ENCODE data around the gene NBEAL2.

Gene NBEAL2

GRCh38 chr3:47013231-47013630, 33.8 kb downstream of the NBEAL2 start:
- peaks cover 6% of the 10 kb centered on the region; the same call in 1 of the 2 replicates for H3K4me1 ChIP-seq (ENCODE audit: control insufficient read depth, insufficient read depth, low read length)
- H3K27me3 ChIP-seq (ENCODE audit: control insufficient read depth, insufficient read depth, low read length): no peaks in the 10 kb centered on the region
- H3K36me3 ChIP-seq (ENCODE audit: control insufficient read depth, insufficient read depth, low read length): no peaks in the 10 kb centered on the region; the same call in 1 of the 2 replicates

GRCh38 chr3:47014036-47014435, 34.6 kb downstream of the NBEAL2 start:
- Histone ChIP-seq H3K4me1 (ENCODE audit: control insufficient read depth, insufficient read depth, low read length) (peaks cover 5% of the 10 kb centered on the region; the same call in 1 of the 2 replicates), H3K9me3 (ENCODE audit: control insufficient read depth, insufficient read depth, low read length) (no peaks in the 10 kb centered on the region), H3K4me3 (ENCODE audit: low read length) (no peak overlapping the region), H3K36me3 (ENCODE audit: control insufficient read depth, insufficient read depth, low read length) (no peaks in the 10 kb centered on the region; the same call in 1 of the 2 replicates), H3K27ac (ENCODE audit: low read length) (no peak overlapping the region), H3K27me3 (ENCODE audit: control insufficient read depth, insufficient read depth, low read length) (no peaks in the 10 kb centered on the region)
- DNase-seq (ENCODE audit: low read depth, low spot score): no peak

More at GRCh38 chr3:47013231-47013630, 33.8 kb downstream of the NBEAL2 start:
- WGBS (ENCODE audit: insufficient coverage, insufficient read length): no CpG with 5 or more reads among the region's 3 CpGs
- Histone ChIP-seq H3K9me3 (ENCODE audit: control insufficient read depth, insufficient read depth, low read length) (no peaks in the 10 kb centered on the region), H3K4me3 (ENCODE audit: low read length) (no peak overlapping the region), H3K27ac (ENCODE audit: low read length) (no peak overlapping the region)
- DNase-seq (ENCODE audit: low read depth, low spot score): no peak

GRCh38 chr3:47015151-47015550, 35.7 kb downstream of the NBEAL2 start:
- peaks cover 4% of the 10 kb centered on the region; the same call in 1 of the 2 replicates for H3K36me3 ChIP-seq (ENCODE audit: control insufficient read depth, insufficient read depth, low read length)

GRCh38 chr3:47016086-47016933, 36.8 kb downstream of the NBEAL2 start:
- no peak for DNase-seq (ENCODE audit: low read depth, low spot score)
- no CpG with 5 or more reads among the region's 4 CpGs for WGBS (ENCODE audit: insufficient coverage, insufficient read length)
- Histone ChIP-seq H3K4me3 (ENCODE audit: low read length) (no peak overlapping the region), H3K27me3 (ENCODE audit: control insufficient read depth, insufficient read depth, low read length) (no peaks in the 10 kb centered on the region), H3K4me1 (ENCODE audit: control insufficient read depth, insufficient read depth, low read length) (no peaks in the 10 kb centered on the region), H3K36me3 (ENCODE audit: control insufficient read depth, insufficient read depth, low read length) (peaks cover 4% of the 10 kb centered on the region; the same call in 1 of the 2 replicates), H3K27ac (ENCODE audit: low read length) (no peak overlapping the region), H3K9me3 (ENCODE audit: control insufficient read depth, insufficient read depth, low read length) (no peaks in the 10 kb centered on the region)

More at GRCh38 chr3:47015151-47015550, 35.7 kb downstream of the NBEAL2 start:
- no peak for DNase-seq (ENCODE audit: low read depth, low spot score)
- Histone ChIP-seq H3K9me3 (ENCODE audit: control insufficient read depth, insufficient read depth, low read length) (no peaks in the 10 kb centered on the region), H3K4me1 (ENCODE audit: control insufficient read depth, insufficient read depth, low read length) (peaks cover 3% of the 10 kb centered on the region; the same call in 1 of the 2 replicates), H3K27me3 (ENCODE audit: control insufficient read depth, insufficient read depth, low read length) (no peaks in the 10 kb centered on the region), H3K4me3 (ENCODE audit: low read length) (no peak overlapping the region), H3K27ac (ENCODE audit: low read length) (no peak overlapping the region)

GRCh38 chr3:47016934-47017435, 37.5 kb downstream of the NBEAL2 start:
- DNase-seq (ENCODE audit: low read depth, low spot score): no peak
- no peaks in the 10 kb centered on the region for H3K27me3 ChIP-seq (ENCODE audit: control insufficient read depth, insufficient read depth, low read length)
- H3K9me3 ChIP-seq (ENCODE audit: control insufficient read depth, insufficient read depth, low read length): no peaks in the 10 kb centered on the region
- no peak overlapping the region for H3K27ac ChIP-seq (ENCODE audit: low read length)
- no peaks in the 10 kb centered on the region for H3K4me1 ChIP-seq (ENCODE audit: control insufficient read depth, insufficient read depth, low read length)
- no peak overlapping the region for H3K4me3 ChIP-seq (ENCODE audit: low read length)
- H3K36me3 ChIP-seq (ENCODE audit: control insufficient read depth, insufficient read depth, low read length): peaks cover 4% of the 10 kb centered on the region; the same call in 1 of the 2 replicates
- no CpG with 5 or more reads among the region's 1 CpG for WGBS (ENCODE audit: insufficient coverage, insufficient read length)

- peaks cover 4% of the 10 kb centered on the region; the same call in 1 of the 2 replicates for H3K36me3 ChIP-seq (ENCODE audit: control insufficient read depth, insufficient read depth, low read length)
- WGBS (ENCODE audit: insufficient coverage, insufficient read length): no CpG with 5 or more reads among the region's 6 CpGs
- no peak for DNase-seq (ENCODE audit: low read depth, low spot score)
- H3K9me3 ChIP-seq (ENCODE audit: control insufficient read depth, insufficient read depth, low read length): no peaks in the 10 kb centered on the region
- H3K27ac ChIP-seq (ENCODE audit: low read length): no peak overlapping the region
- H3K4me3 ChIP-seq (ENCODE audit: low read length): no peak overlapping the region
- H3K4me1 ChIP-seq (ENCODE audit: control insufficient read depth, insufficient read depth, low read length): no peaks in the 10 kb centered on the region
- no peaks in the 10 kb centered on the region for H3K27me3 ChIP-seq (ENCODE audit: control insufficient read depth, insufficient read depth, low read length)
Observed at GRCh38 chr3:47017504-47018268, 38.2 kb downstream of the NBEAL2 start.

- Histone ChIP-seq H3K27me3 (ENCODE audit: control insufficient read depth, insufficient read depth, low read length) (no peaks in the 10 kb centered on the region), H3K9me3 (ENCODE audit: control insufficient read depth, insufficient read depth, low read length) (no peaks in the 10 kb centered on the region), H3K4me3 (ENCODE audit: low read length) (no peak overlapping the region), H3K36me3 (ENCODE audit: control insufficient read depth, insufficient read depth, low read length) (peaks cover 4% of the 10 kb centered on the region; the same call in 1 of the 2 replicates), H3K27ac (ENCODE audit: low read length) (no peak overlapping the region), H3K4me1 (ENCODE audit: control insufficient read depth, insufficient read depth, low read length) (no peaks in the 10 kb centered on the region)
- no peak for DNase-seq (ENCODE audit: low read depth, low spot score)
Observed at GRCh38 chr3:47018269-47018611, 38.8 kb downstream of the NBEAL2 start.

- Histone ChIP-seq H3K4me1 (ENCODE audit: control insufficient read depth, insufficient read depth, low read length) (no peaks in the 10 kb centered on the region), H3K27me3 (ENCODE audit: control insufficient read depth, insufficient read depth, low read length) (no peaks in the 10 kb centered on the region), H3K27ac (ENCODE audit: low read length) (no peak overlapping the region), H3K9me3 (ENCODE audit: control insufficient read depth, insufficient read depth, low read length) (no peaks in the 10 kb centered on the region), H3K36me3 (ENCODE audit: control insufficient read depth, insufficient read depth, low read length) (peaks cover 4% of the 10 kb centered on the region; the same call in 1 of the 2 replicates), H3K4me3 (ENCODE audit: low read length) (no peak overlapping the region)
- no peak for DNase-seq (ENCODE audit: low read depth, low spot score)
- no CpG with 5 or more reads among the region's 1 CpG for WGBS (ENCODE audit: insufficient coverage, insufficient read length)
Observed at GRCh38 chr3:47019201-47019600, 39.7 kb downstream of the NBEAL2 start.

GRCh38 chr3:47020311-47020710, 40.8 kb downstream of the NBEAL2 start:
- no peaks in the 10 kb centered on the region for H3K27me3 ChIP-seq (ENCODE audit: control insufficient read depth, insufficient read depth, low read length)
- H3K4me1 ChIP-seq (ENCODE audit: control insufficient read depth, insufficient read depth, low read length): no peaks in the 10 kb centered on the region
- no peak overlapping the region for H3K4me3 ChIP-seq (ENCODE audit: low read length)
- no peak overlapping the region for H3K27ac ChIP-seq (ENCODE audit: low read length)
- no peak for DNase-seq (ENCODE audit: low read depth, low spot score)
- H3K36me3 ChIP-seq (ENCODE audit: control insufficient read depth, insufficient read depth, low read length): peaks cover 4% of the 10 kb centered on the region; the same call in 1 of the 2 replicates
- no CpG with 5 or more reads among the region's 4 CpGs for WGBS (ENCODE audit: insufficient coverage, insufficient read length)
- H3K9me3 ChIP-seq (ENCODE audit: control insufficient read depth, insufficient read depth, low read length): no peaks in the 10 kb centered on the region

- no CpG with 5 or more reads among the region's 1 CpG for WGBS (ENCODE audit: insufficient coverage, insufficient read length)
- Histone ChIP-seq H3K27ac (ENCODE audit: low read length) (no peak overlapping the region), H3K4me3 (ENCODE audit: low read length) (no peak overlapping the region), H3K4me1 (ENCODE audit: control insufficient read depth, insufficient read depth, low read length) (no peaks in the 10 kb centered on the region), H3K36me3 (ENCODE audit: control insufficient read depth, insufficient read depth, low read length) (peaks cover 4% of the 10 kb centered on the region; the same call in 1 of the 2 replicates), H3K27me3 (ENCODE audit: control insufficient read depth, insufficient read depth, low read length) (no peaks in the 10 kb centered on the region), H3K9me3 (ENCODE audit: control insufficient read depth, insufficient read depth, low read length) (no peaks in the 10 kb centered on the region)
- DNase-seq (ENCODE audit: low read depth, low spot score): no peak
Observed at GRCh38 chr3:47022641-47023071, 43.2 kb downstream of the NBEAL2 start.
